Measurements from ENCODE around the gene TSGA10IP. TPM values are rescaled to one million over a fixed set of nuclear protein-coding genes. Genes with fewer than 3 reads are reported as not detected.

The TSGA10IP gene
- total RNA-seq, 1 experiment from 2014 or later: not detected

DNA sequence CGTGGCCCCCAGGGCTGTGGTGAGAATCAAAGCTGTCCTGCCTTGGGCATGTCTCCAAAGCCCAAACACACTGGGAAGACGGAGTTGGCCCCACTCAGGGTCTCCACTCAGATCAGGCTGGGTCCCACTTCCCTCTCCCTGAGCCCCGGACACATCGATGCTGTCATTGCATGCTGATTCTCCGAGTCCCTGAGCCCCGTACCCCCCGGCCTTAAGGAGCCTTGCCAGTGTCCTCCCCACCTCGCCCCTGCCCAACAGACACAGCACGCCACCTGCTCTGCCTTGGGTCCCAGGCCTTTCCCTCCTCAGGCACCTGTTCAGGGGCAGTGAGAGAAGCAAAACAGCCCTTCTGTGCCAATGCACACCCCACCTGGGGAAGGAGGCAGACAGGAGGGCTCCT is 42.1 kb downstream of the TSGA10IP start (continued):
- TF ChIP-seq, protein P1, sequence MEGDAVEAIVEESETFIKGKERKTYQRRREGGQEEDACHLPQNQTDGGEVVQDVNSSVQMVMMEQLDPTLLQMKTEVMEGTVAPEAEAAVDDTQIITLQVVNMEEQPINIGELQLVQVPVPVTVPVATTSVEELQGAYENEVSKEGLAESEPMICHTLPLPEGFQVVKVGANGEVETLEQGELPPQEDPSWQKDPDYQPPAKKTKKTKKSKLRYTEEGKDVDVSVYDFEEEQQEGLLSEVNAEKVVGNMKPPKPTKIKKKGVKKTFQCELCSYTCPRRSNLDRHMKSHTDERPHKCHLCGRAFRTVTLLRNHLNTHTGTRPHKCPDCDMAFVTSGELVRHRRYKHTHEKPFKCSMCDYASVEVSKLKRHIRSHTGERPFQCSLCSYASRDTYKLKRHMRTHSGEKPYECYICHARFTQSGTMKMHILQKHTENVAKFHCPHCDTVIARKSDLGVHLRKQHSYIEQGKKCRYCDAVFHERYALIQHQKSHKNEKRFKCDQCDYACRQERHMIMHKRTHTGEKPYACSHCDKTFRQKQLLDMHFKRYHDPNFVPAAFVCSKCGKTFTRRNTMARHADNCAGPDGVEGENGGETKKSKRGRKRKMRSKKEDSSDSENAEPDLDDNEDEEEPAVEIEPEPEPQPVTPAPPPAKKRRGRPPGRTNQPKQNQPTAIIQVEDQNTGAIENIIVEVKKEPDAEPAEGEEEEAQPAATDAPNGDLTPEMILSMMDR (IDR thresholded peaks at IDR 0.05 in 2 of 3, conservative IDR thresholded peaks at IDR 0.05 in 1 of 3; ENCODE audit: borderline replicate concordance in 1 of 3, insufficient read depth in 1 of 3, low read depth in 2 of 3, low read length in 2 of 3): no peak

DNA sequence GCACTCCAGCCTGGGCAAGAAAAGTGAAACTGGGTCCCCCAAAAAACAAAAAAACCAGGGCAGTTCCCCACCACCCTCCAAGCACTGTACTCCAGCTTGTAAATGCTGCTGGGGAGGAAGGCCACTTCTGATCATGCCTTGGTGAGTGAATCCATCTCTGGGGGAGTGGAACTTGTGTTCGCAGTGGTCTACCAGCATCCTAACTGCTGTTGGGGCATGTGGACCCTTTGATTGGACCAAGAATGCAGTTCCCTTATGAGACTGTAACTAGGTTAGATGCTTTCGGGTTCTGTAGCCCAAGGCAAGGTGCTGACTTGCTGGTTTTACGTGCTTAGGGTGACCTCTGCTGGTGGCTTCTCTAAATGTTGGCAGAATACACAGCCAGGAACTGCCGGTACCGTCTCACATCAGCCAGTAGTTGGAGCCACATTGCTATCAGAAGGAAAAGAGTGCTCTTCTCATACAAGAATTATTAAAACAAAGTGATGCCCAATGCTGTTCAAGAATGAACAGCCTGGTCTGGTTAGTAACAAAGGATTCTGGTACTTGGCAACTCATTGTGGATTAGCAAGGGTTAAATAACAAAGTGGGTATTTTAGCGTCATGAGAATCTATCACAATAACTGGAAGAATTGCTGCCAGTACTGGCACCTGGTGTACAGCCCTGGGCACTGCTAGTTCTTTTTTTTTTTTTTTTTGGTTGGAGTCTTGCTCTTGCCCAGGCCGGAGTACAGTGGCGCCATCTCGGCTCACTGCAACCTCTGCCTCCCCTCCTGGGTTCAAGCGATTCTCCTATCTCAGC is 43.7 kb downstream of the TSGA10IP start:
- ATAC-seq (peak; percentile 98), DNase-seq (ENCODE audit: low read depth, low spot score) (peak; percentile 95)
- BruUV-seq (replicated peaks): no TSS peak
- intact Hi-C loops (cut with micrococcal nuclease): loop anchor here (1.0 kb wide), 4 partner anchors 98 to 283 kb away; no protein-coding TSS in a partner anchor
- Histone ChIP-seq H3K36me3 (ENCODE audit: control insufficient read depth in 1 of 2, insufficient read depth in 2 of 2, low read length in 2 of 2) (no peaks in the 10 kb centered on the region; a peak in 1 of 4 replicates), H3K4me1 (ENCODE audit: control insufficient read depth in 1 of 2, insufficient read depth in 2 of 2, low read length in 2 of 2) (peaks cover 0 to 8% of the 10 kb centered on the region in 2 experiments; a peak in 2 of 4 replicates), H3K27ac (ENCODE audit: low read depth, low read length) (peak overlapping the region; percentile 39), H3K9ac (ENCODE audit: low read length) (no peak overlapping the region), H2AFZ (ENCODE audit: low read depth, low read length, poor library complexity, severe bottlenecking) (no peak overlapping the region), H3K4me3 (replicated peaks in 1 of 2; ENCODE audit: low read depth in 1 of 2, low read length in 2 of 2) (no peak overlapping the region), H3K9me2 (ENCODE audit: insufficient read depth) (no peaks in the 10 kb centered on the region), H3K79me2 (ENCODE audit: insufficient read depth, low read length) (no peaks in the 10 kb centered on the region), H4K20me1 (ENCODE audit: insufficient read depth) (no peaks in the 10 kb centered on the region), H3K9me3 (ENCODE audit: control insufficient read depth in 1 of 2, insufficient read depth in 1 of 2, low read depth in 1 of 2, low read length in 2 of 2) (no peaks in the 10 kb centered on the region), H3K4me2 (ENCODE audit: low read length) (no peak overlapping the region), H3K27me3 (ENCODE audit: insufficient read depth, low read length) (no peaks in the 10 kb centered on the region)
- ChIA-PET CTCF (interaction anchor here (0.6 to 4.3 kb wide), 13 partner anchors 9 to 621 kb away, joined by 3 to 38 read pairs (median 4); partner anchors contain the start of genes CCDC85B, FIBP, KAT5 and MUS81), POLR2A (interaction anchor here (0.7 to 1.7 kb wide), 3 partner anchors 87 to 97 kb away, joined by 3 to 8 read pairs (median 7); no protein-coding TSS in a partner anchor), RAD21 (ENCODE audit: low non-redundant PET in 1 of 2, low total read pairs in 2 of 2, uncharacterized antibody in 2 of 2, unreplicated experiment in 2 of 2) (interaction anchor here (0.8 kb wide), 2 partner anchors 101 to 104 kb away, joined by 4 read pairs; partner anchors contain the start of gene FIBP (in 1 of the 2))
- TF ChIP-seq, protein P2, sequence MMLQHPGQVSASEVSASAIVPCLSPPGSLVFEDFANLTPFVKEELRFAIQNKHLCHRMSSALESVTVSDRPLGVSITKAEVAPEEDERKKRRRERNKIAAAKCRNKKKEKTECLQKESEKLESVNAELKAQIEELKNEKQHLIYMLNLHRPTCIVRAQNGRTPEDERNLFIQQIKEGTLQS (IDR thresholded peaks at IDR 0.05): no peak
- TF ChIP-seq SIN3A (IDR thresholded peaks at IDR 0.05; ENCODE audit: low read depth) (no peak), SRF (IDR thresholded peaks at IDR 0.05; ENCODE audit: low read depth) (no peak), POLR2AphosphoS5 (IDR thresholded peaks at IDR 0.05; ENCODE audit: low read depth, low read length) (0 out of 2 replicates have a peak, but pooled peaks have one; percentile 18), CBX3 (IDR thresholded peaks at IDR 0.05; ENCODE audit: low read depth) (0 out of 2 replicates have a peak, but pooled peaks have one; percentile 32), CEBPB (IDR thresholded peaks at IDR 0.05; ENCODE audit: low read depth) (no peak), EGR1 (IDR thresholded peaks at IDR 0.05; ENCODE audit: low read depth) (no peak), JUND (IDR thresholded peaks at IDR 0.05) (no peak), ZNF274 (IDR thresholded peaks at IDR 0.05; ENCODE audit: low read depth, low read length) (no peak), RAD21 (IDR thresholded peaks at IDR 0.05; ENCODE audit: low read depth) (peak; percentile 100)
- TF ChIP-seq, protein P3, sequence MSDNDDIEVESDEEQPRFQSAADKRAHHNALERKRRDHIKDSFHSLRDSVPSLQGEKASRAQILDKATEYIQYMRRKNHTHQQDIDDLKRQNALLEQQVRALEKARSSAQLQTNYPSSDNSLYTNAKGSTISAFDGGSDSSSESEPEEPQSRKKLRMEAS (IDR thresholded peaks at IDR 0.05): peak; percentile 7; the same call in 1 of the 2 replicates
- TF ChIP-seq, protein P4, sequence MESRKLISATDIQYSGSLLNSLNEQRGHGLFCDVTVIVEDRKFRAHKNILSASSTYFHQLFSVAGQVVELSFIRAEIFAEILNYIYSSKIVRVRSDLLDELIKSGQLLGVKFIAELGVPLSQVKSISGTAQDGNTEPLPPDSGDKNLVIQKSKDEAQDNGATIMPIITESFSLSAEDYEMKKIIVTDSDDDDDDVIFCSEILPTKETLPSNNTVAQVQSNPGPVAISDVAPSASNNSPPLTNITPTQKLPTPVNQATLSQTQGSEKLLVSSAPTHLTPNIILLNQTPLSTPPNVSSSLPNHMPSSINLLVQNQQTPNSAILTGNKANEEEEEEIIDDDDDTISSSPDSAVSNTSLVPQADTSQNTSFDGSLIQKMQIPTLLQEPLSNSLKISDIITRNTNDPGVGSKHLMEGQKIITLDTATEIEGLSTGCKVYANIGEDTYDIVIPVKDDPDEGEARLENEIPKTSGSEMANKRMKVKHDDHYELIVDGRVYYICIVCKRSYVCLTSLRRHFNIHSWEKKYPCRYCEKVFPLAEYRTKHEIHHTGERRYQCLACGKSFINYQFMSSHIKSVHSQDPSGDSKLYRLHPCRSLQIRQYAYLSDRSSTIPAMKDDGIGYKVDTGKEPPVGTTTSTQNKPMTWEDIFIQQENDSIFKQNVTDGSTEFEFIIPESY (IDR thresholded peaks at IDR 0.05; ENCODE audit: extremely low read depth, insufficient replicate concordance, low read length): no peak
- TF ChIP-seq, protein P1 (IDR thresholded peaks at IDR 0.05 in 2 of 3, conservative IDR thresholded peaks at IDR 0.05 in 1 of 3; ENCODE audit: borderline replicate concordance in 1 of 3, insufficient read depth in 1 of 3, low read depth in 2 of 3, low read length in 2 of 3): peak; percentile 88 to 100 (median 99)
